Endodermal cell (in vitro differentiated cells): ENCODE data around the gene FRS3. TPM values are rescaled to one million over a fixed set of nuclear protein-coding genes. Genes with fewer than 3 reads are reported as not detected.

Experiments
- DNase-seq: peaks from one replicate; pipeline ENCODE4 v3.0.0-alpha.2; 2017
- H3K27ac ChIP-seq: 2 replicates; pipeline ENCODE4 v1.5.1; 2013; ENCODE audit warnings: mild to moderate bottlenecking, low read depth, low read length, moderate library complexity
- H3K27me3 ChIP-seq: 2 replicates; pipeline ENCODE4 v1.6.1; 2013; ENCODE audit warnings: mild to moderate bottlenecking, low read length, moderate library complexity; ENCODE audit not compliant: insufficient read depth, control insufficient read depth, poor library complexity, severe bottlenecking
- H3K36me3 ChIP-seq: 2 replicates; pipeline ENCODE4 v1.7.0; 2013; ENCODE audit warnings: mild to moderate bottlenecking, low read length, moderate library complexity; ENCODE audit not compliant: control insufficient read depth, insufficient read depth
- H3K4me1 ChIP-seq: one replicate; pipeline ENCODE4 v1.7.0; 2013; ENCODE audit warnings: low read length; ENCODE audit not compliant: control insufficient read depth, insufficient read depth
- H3K4me3 ChIP-seq: 2 replicates; pipeline ENCODE4 v1.5.1; 2013; ENCODE audit warnings: mild to moderate bottlenecking, low read length, moderate library complexity
- H3K9ac ChIP-seq: 2 replicates; pipeline ENCODE4 v1.6.1; 2013; ENCODE audit warnings: mild to moderate bottlenecking, low read length, moderate library complexity; ENCODE audit not compliant: poor library complexity, severe bottlenecking; ENCODE audit errors: extremely low read depth
- H3K9me3 ChIP-seq: 2 replicates; pipeline ENCODE4 v1.6.1; 2013; ENCODE audit warnings: mild to moderate bottlenecking, low read length, moderate library complexity; ENCODE audit not compliant: control insufficient read depth
- H3K27ac Mint-ChIP-seq: 2 replicates; pipeline ENCODE4 v1.8.0; 2020; ENCODE audit warnings: mixed read lengths
- H3K27me3 Mint-ChIP-seq: 2 replicates; pipeline ENCODE4 v1.8.0; 2021; ENCODE audit warnings: mild to moderate bottlenecking, mixed read lengths; ENCODE audit not compliant: insufficient read depth
- H3K36me3 Mint-ChIP-seq: 2 replicates; pipeline ENCODE4 v1.8.0; 2020; ENCODE audit warnings: low read depth, mixed read lengths
- H3K4me1 Mint-ChIP-seq: 2 replicates; pipeline ENCODE4 v1.8.0; 2020; ENCODE audit warnings: mixed read lengths
- H3K4me3 Mint-ChIP-seq: 2 replicates; pipeline ENCODE4 v1.8.0; 2020; ENCODE audit warnings: mild to moderate bottlenecking, moderate library complexity, mixed read lengths
- H3K9me3 Mint-ChIP-seq: 2 replicates; pipeline ENCODE4 v1.8.0; 2020; ENCODE audit warnings: mild to moderate bottlenecking, mixed read lengths
- WGBS, 2 experiments: methylation state at CpG; one replicate each; pipeline versions ENCODE4 v1.1.5 to v1.1.7; 2013; ENCODE audit warnings: missing lambda C conversion rate in 2 of 2, mixed read lengths in 1 of 2; ENCODE audit not compliant: insufficient coverage in 1 of 2, insufficient read length in 1 of 2; 5-methylcytosine and 5-hydroxymethylcytosine counted together
- total RNA-seq, 2 donors: library from RNA; stranded (reverse); fragmentation: NEBNext Ultra II Directional in 1 of 2; extraction: Animal tissue kit (Norgen Biotek cat#: 25700) in 1 of 2; gene quantifications; 2 replicates in 1 of 2; 3 replicates in 1 of 2; pipeline ENCODE4 v1.2.1, GENCODE V29; 2021
- TF ChIP-seq, protein P1 (sequence below): fragments of 200-600 bp; sonication (generic); conservative IDR thresholded peaks from 2 replicates; pipeline ENCODE4 v1.5.0; 2021; ENCODE audit warnings: antibody characterized with exemption, mild to moderate bottlenecking

The FRS3 gene
- total RNA-seq, 2 donors from 2014 or later: 7.5 to 12.0 TPM

DNA sequence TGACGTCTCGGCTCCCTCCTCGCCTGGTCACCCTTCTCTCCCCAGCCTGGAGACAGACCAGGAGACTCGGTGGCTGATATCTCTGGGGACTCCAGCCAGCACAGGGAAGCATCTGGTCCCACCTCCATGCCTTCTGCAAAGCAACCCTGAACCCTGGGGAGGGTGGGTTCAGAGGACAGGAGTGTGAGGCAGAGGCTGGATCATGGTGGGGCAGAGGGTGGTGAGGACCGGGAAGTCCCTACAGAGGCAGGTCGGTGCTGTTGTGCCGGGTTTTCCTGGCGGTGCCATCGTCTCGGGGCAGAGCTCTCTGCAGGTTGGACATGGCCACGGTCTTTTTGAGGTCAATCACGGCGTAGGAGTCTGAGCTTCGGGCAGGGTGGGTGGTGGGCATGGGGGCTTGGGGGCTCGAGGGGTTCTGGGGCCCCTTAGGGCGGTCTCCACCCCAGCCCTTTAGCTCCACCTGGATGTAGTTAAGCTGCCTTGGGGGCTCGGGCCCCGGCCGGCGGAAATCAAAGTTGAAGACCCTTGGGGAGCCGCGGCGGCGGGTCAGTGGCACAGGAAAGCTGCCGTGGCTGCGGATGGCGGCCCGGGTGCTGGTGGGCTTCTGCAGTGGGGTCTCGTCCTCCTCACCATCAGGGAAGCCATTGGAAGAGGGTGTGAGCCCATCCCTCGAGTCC lies 9.2 kb downstream of the FRS3 start:
- Histone ChIP-seq H3K4me3 (no peak overlapping the region), H3K4me1 (peaks cover 3% of the 10 kb centered on the region), H3K36me3 (peaks cover 28% of the 10 kb centered on the region), H3K27ac (no peak overlapping the region), H3K9ac (no peak overlapping the region), H3K27me3 (no peaks in the 10 kb centered on the region), H3K9me3 (no peaks in the 10 kb centered on the region)
- H3K27me3 Mint-ChIP-seq: no peaks in the 10 kb centered on the region
- H3K36me3 Mint-ChIP-seq: peaks cover 32% of the 10 kb centered on the region
- TF ChIP-seq, protein P1, sequence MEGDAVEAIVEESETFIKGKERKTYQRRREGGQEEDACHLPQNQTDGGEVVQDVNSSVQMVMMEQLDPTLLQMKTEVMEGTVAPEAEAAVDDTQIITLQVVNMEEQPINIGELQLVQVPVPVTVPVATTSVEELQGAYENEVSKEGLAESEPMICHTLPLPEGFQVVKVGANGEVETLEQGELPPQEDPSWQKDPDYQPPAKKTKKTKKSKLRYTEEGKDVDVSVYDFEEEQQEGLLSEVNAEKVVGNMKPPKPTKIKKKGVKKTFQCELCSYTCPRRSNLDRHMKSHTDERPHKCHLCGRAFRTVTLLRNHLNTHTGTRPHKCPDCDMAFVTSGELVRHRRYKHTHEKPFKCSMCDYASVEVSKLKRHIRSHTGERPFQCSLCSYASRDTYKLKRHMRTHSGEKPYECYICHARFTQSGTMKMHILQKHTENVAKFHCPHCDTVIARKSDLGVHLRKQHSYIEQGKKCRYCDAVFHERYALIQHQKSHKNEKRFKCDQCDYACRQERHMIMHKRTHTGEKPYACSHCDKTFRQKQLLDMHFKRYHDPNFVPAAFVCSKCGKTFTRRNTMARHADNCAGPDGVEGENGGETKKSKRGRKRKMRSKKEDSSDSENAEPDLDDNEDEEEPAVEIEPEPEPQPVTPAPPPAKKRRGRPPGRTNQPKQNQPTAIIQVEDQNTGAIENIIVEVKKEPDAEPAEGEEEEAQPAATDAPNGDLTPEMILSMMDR: no peak
- H3K27ac Mint-ChIP-seq: no peak overlapping the region
- no peaks in the 10 kb centered on the region for H3K9me3 Mint-ChIP-seq
- no peak for DNase-seq
- WGBS, 2 experiments: 96 to 97% methylated on average over 11 to 30 of the region's 30 CpGs
- no peaks in the 10 kb centered on the region for H3K4me1 Mint-ChIP-seq
- H3K4me3 Mint-ChIP-seq: no peak overlapping the region

DNA sequence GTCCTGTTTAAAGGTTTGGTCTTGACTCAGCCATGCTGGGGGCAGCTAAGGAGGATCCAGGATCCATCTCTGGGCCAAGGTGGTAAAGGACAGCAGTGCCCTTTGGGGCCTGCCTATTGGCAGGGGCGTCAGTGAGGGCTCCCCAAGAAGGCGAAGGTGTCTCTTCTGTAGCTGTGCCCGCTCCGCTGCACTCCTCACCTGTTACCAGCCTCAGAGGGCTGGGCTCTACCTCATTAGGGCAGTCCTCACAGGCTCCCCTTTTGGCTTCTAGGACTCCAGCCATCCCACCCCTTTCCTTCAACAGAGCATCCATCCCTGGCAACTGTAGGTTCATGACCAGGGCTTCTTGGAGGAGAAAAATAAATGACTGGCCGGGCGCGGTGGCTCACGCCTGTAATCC lies 10.3 kb downstream of the FRS3 start:
- Histone ChIP-seq H3K27ac (no peak overlapping the region), H3K36me3 (peaks cover 17% of the 10 kb centered on the region), H3K9me3 (no peaks in the 10 kb centered on the region), H3K4me1 (peaks cover 3% of the 10 kb centered on the region), H3K27me3 (no peaks in the 10 kb centered on the region), H3K9ac (no peak overlapping the region), H3K4me3 (no peak overlapping the region)
- H3K36me3 Mint-ChIP-seq: peaks cover 22% of the 10 kb centered on the region
- no peaks in the 10 kb centered on the region for H3K9me3 Mint-ChIP-seq
- H3K4me3 Mint-ChIP-seq: no peak overlapping the region
- TF ChIP-seq, protein P1: no peak
- 94 to 97% methylated on average over 5 to 8 of the region's 8 CpGs for WGBS, 2 experiments
- no peaks in the 10 kb centered on the region for H3K4me1 Mint-ChIP-seq
- no peaks in the 10 kb centered on the region for H3K27me3 Mint-ChIP-seq
- no peak for DNase-seq
- no peak overlapping the region for H3K27ac Mint-ChIP-seq

DNA sequence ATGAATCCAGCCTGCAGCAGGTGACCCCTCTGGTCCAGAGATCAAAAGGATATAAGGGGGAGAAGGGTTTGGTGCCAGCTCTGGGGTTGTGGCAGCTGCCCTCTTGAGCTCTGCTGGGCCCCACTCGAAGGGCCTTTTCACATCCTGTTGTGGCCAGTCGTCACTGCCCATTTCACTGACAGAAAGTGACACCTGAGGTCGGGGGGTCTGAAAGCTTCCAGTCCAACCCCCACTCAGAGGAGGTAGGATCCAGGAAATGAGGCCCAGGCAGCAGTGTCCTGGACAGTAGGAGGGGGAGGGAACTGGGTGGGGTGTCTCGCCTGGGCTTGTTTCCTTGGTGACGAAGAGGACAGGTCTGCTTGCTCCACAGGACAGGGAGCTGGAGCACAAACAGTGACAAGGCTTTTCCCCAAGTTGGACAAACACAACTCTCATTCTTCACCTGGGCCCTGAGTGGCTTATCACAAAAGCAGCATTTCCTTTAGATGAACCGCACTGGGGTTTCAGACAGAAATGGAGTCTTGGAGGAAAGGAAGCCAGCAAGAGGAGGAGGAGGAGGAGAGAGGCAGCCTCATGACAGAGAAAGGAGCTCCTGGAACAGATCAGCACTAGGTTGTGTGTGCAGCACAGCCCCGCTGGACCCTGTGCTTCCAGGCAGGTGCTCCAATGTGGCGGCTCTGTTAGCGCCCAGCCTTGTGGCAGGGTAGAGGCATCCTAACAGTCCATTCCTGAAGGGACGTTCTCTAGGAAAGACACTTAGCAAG lies 11.0 kb downstream of the FRS3 start:
- Histone ChIP-seq H3K27me3 (no peaks in the 10 kb centered on the region), H3K27ac (peak overlapping the region; percentile 24), H3K36me3 (peaks cover 14% of the 10 kb centered on the region), H3K4me1 (peaks cover 3% of the 10 kb centered on the region), H3K9ac (no peak overlapping the region), H3K4me3 (no peak overlapping the region), H3K9me3 (no peaks in the 10 kb centered on the region)
- Mint-ChIP-seq H3K4me1 (no peaks in the 10 kb centered on the region), H3K4me3 (no peak overlapping the region), H3K36me3 (peaks cover 18% of the 10 kb centered on the region), H3K27ac (peak overlapping the region; percentile 41), H3K27me3 (no peaks in the 10 kb centered on the region), H3K9me3 (no peaks in the 10 kb centered on the region)
- TF ChIP-seq, protein P1: no peak
- 85 to 92% methylated on average over 4 to 10 of the region's 10 CpGs for WGBS, 2 experiments
- DNase-seq: no peak
